HepG2 (cell line): ENCODE measurements around the gene CAP2. TPM values are rescaled to one million over a fixed set of nuclear protein-coding genes. Genes with fewer than 3 reads are reported as not detected.
A peak's percentile ranks its signal among the peaks of the same experiment; 100 is the strongest.

Experiments used
- ATAC-seq: fragments of 200-7000 bp; cut with Tn5 transposase; 3 replicates; pipeline ENCODE4 v1.9.1; 2020; ENCODE audit warnings: mild to moderate bottlenecking, moderate library complexity
- BruUV-seq: library from RNA; stranded (reverse); fragments of 400-500 nt; replicated peaks from 2 replicates; lab custom pipeline; 2021; lab: Mats Ljungman, UMichigan
- CTCF ChIA-PET: fragments of 300-600 bp; formaldehyde crosslinking; extraction: SDS; loops from one replicate; lab custom pipeline; 2021; ENCODE audit warnings: low total read pairs, inconsistent platforms, low intra/inter-chr PET ratio; lab: Yijun Ruan, JAX
- POLR2A ChIA-PET: fragments of 350-600 bp; sonication (Branson Sonifier 250); formaldehyde crosslinking; loops from one replicate; lab custom pipeline; 2020; ENCODE audit warnings: antibody characterized with exemption, inconsistent platforms; lab: Yijun Ruan, JAX
- DNase-seq: peaks from one replicate; pipeline ENCODE4 v3.0.0-alpha.2; 2015; ENCODE audit warnings: low spot score
- FAIRE-seq: peaks from 3 replicates; lab custom pipeline; 2011; peaks lifted over from hg19 to GRCh38; lab: Jason Lieb, UNC
- H2AFZ ChIP-seq: one replicate; pipeline ENCODE4 v1.6.1; 2011; ENCODE audit warnings: low read length, inconsistent platforms
- H3K27ac ChIP-seq: fragments of 300-600 bp; 3 replicates; pipeline ENCODE4 v1.8.0; 2011; ENCODE audit warnings: mixed run types, mild to moderate bottlenecking, mixed read lengths, low read length, inconsistent platforms; ENCODE audit not compliant: insufficient read depth; ENCODE audit errors: extremely low read length
- H3K27me3 ChIP-seq, 2 experiments: fragments of 200-600 bp in 1 of 2; 2 replicates in 1 of 2; 3 replicates in 1 of 2; pipeline versions ENCODE4 v1.6.0 to v1.8.0; 2011; ENCODE audit warnings: low read length in 2 of 2, mild to moderate bottlenecking in 2 of 2, moderate library complexity in 2 of 2, inconsistent platforms in 1 of 2; ENCODE audit not compliant: insufficient read depth in 2 of 2, control insufficient read depth in 1 of 2
- H3K36me3 ChIP-seq, 2 experiments: fragments of 200-600 bp in 1 of 2; replicated peaks in 1 of 2; 2 replicates in 1 of 2; 3 replicates in 1 of 2; pipeline versions ENCODE4 v1.5.1 to v1.8.0; 2011; ENCODE audit warnings: low read length in 2 of 2, inconsistent platforms in 1 of 2; ENCODE audit not compliant: insufficient read depth in 2 of 2, control insufficient read depth in 1 of 2
- H3K4me1 ChIP-seq: 2 replicates; pipeline ENCODE4 v1.5.1; 2012; ENCODE audit warnings: low read length, inconsistent platforms; ENCODE audit not compliant: insufficient read depth
- H3K4me2 ChIP-seq: 2 replicates; pipeline ENCODE4 v1.6.0; 2011; ENCODE audit warnings: low read depth, low read length, inconsistent platforms
- H3K4me3 ChIP-seq, 3 experiments: fragments of 200-600 bp in 1 of 3; sonication (generic), shearing (Covaris generic) in 1 of 3; replicated peaks in 1 of 3; 2 replicates each; pipeline ENCODE4 v1.5.1; 2011 to 2016; ENCODE audit warnings: low read length in 3 of 3, inconsistent platforms in 2 of 3, low read depth in 2 of 3, mild to moderate bottlenecking in 2 of 3, control low read depth in 1 of 3, mixed read lengths in 1 of 3; ENCODE audit not compliant: insufficient read depth in 1 of 3
- H3K79me2 ChIP-seq: one replicate; pipeline ENCODE4 v1.6.1; 2011; ENCODE audit warnings: low read length, inconsistent platforms; ENCODE audit not compliant: insufficient read depth
- H3K9ac ChIP-seq: 2 replicates; pipeline ENCODE4 v1.6.0; 2011; ENCODE audit warnings: mild to moderate bottlenecking, low read depth, low read length, inconsistent platforms; ENCODE audit not compliant: insufficient read depth
- H3K9me3 ChIP-seq: 2 replicates; pipeline ENCODE4 v1.5.1; 2012; ENCODE audit warnings: mild to moderate bottlenecking, low read length
- H4K20me1 ChIP-seq: 2 replicates; pipeline ENCODE4 v1.6.0; 2011; ENCODE audit warnings: inconsistent platforms, mild to moderate bottlenecking, low read length, moderate library complexity; ENCODE audit not compliant: insufficient read depth
- ATF7-NPFF ChIP-seq: sonication (generic); formaldehyde crosslinking; IDR thresholded peaks from 2 replicates; pipeline ENCODE4 v1.8.1; 2023; ENCODE audit warnings: mild to moderate bottlenecking, low read depth, missing genetic modification reagents, moderate library complexity
- EZH2 ChIP-seq: conservative IDR thresholded peaks from 2 replicates; pipeline ENCODE4 v1.6.1; 2012; ENCODE audit warnings: mild to moderate bottlenecking, low read depth, low read length, moderate library complexity
- GATAD1 ChIP-seq: IDR thresholded peaks from 2 replicates; pipeline ENCODE4 v1.6.1; 2016; ENCODE audit warnings: missing genetic modification reagents, missing compliant biosample characterization
- HDAC1 ChIP-seq: sonication (generic); formaldehyde crosslinking; IDR thresholded peaks from 2 replicates; pipeline ENCODE4 v1.5.1; 2020; ENCODE audit warnings: mild to moderate bottlenecking, missing genetic modification reagents
- RFXANK ChIP-seq: IDR thresholded peaks from 2 replicates; pipeline ENCODE4 v1.6.1; 2016
- SOX6 ChIP-seq, 2 experiments: fragments of 450-650 bp in 1 of 2; sonication (generic) in 1 of 2; formaldehyde crosslinking in 1 of 2; IDR thresholded peaks; 2 replicates each; pipeline versions ENCODE4 v1.4.0 to v1.6.1; 2017 to 2020; ENCODE audit warnings: antibody characterized with exemption in 1 of 2, mild to moderate bottlenecking in 1 of 2, missing genetic modification reagents in 1 of 2
- XBP1 ChIP-seq: sonication (generic); formaldehyde crosslinking; IDR thresholded peaks from 2 replicates; pipeline ENCODE4 v1.5.0; 2020; ENCODE audit warnings: missing genetic modification reagents
- YEATS4 ChIP-seq: sonication (generic); formaldehyde crosslinking; IDR thresholded peaks from 2 replicates; pipeline ENCODE4 v1.4.0; 2020; ENCODE audit warnings: missing genetic modification reagents, borderline replicate concordance
- ZBTB42 ChIP-seq: sonication (generic); formaldehyde crosslinking; IDR thresholded peaks from 2 replicates; pipeline ENCODE4 v1.5.0; 2020; ENCODE audit warnings: mild to moderate bottlenecking, missing genetic modification reagents
- ZNF317 ChIP-seq: sonication (generic); formaldehyde crosslinking; IDR thresholded peaks from 2 replicates; pipeline ENCODE4 v1.5.0; 2020; ENCODE audit warnings: mild to moderate bottlenecking, missing genetic modification reagents
- ZNF704 ChIP-seq: sonication (generic); formaldehyde crosslinking; IDR thresholded peaks from 2 replicates; pipeline ENCODE4 v1.8.1; 2023; ENCODE audit warnings: mild to moderate bottlenecking, inconsistent platforms, moderate library complexity, missing genetic modification reagents, borderline replicate concordance
- ZNF773 ChIP-seq: sonication (generic); formaldehyde crosslinking; IDR thresholded peaks from 2 replicates; pipeline ENCODE4 v1.4.0; 2020; ENCODE audit warnings: missing genetic modification reagents, borderline replicate concordance
- ZNF775 ChIP-seq: sonication (generic); formaldehyde crosslinking; IDR thresholded peaks from 2 replicates; pipeline ENCODE4 v1.4.0; 2020; ENCODE audit warnings: missing genetic modification reagents, mild to moderate bottlenecking, moderate library complexity, borderline replicate concordance
- ZNF776 ChIP-seq: sonication (generic); formaldehyde crosslinking; IDR thresholded peaks from 2 replicates; pipeline ENCODE4 v1.4.0; 2020; ENCODE audit warnings: mild to moderate bottlenecking, missing genetic modification reagents
- ZSCAN31 ChIP-seq: sonication (generic); formaldehyde crosslinking; IDR thresholded peaks from 2 replicates; pipeline ENCODE4 v1.5.0; 2020; ENCODE audit warnings: low read depth, mild to moderate bottlenecking, missing genetic modification reagents
- WGBS: methylation state at CpG from one replicate; pipeline ENCODE4 v1.1.6; 2017; ENCODE audit warnings: low lambda C conversion rate; 5-methylcytosine and 5-hydroxymethylcytosine counted together
- in situ Hi-C: cut with HindIII; loops from 2 replicates; pipeline ENCODE4 v1.10.0; 2017; ENCODE audit warnings: low pct_unique_long_range_greater_than_20kb; ENCODE audit not compliant: extremely low pct_ligation_motif_present
- intact Hi-C: fragments of 100-400 bp; cut with micrococcal nuclease; formaldehyde crosslinking; loops from one replicate; pipeline ENCODE4 v1.10.0; 2022; ENCODE audit not compliant: unreplicated experiment
- polyA plus RNA-seq, 8 experiments: library from polyadenylated mRNA; depleted of rRNA in 3 of 8; stranded (reverse) in 7 of 8; unstranded in 1 of 8; fragments of >200 nt; fragmentation: Illumina TruSeq in 4 of 8; extraction: Trizol in 4 of 8; gene quantifications; 2 replicates each; pipeline versions ENCODE4 v1.2.1 to v1.2.3, GENCODE V29; 2011 to 2016; ENCODE audit warnings: low read depth in 4 of 8, missing spikeins in 1 of 8, mixed read lengths in 1 of 8; ENCODE audit not compliant: insufficient read depth in 1 of 8
- total RNA-seq, 5 experiments: library from RNA; depleted of rRNA; stranded (reverse); fragments of >200 nt; fragmentation: Illumina TruSeq; extraction: Trizol; gene quantifications; 2 replicates each; pipeline ENCODE4 v1.2.3, GENCODE V29; 2016; ENCODE audit warnings: low read depth in 1 of 5

CAP2 gene
- total and polyA plus RNA-seq, 2 of the 13 experiments (the other 11 are each of a cell fraction or from before 2014, with no cell fraction given): 7.9 to 53.1 TPM

- no peak overlapping the region for H2AFZ ChIP-seq
- H3K9me3 ChIP-seq: no peaks in the 10 kb centered on the region
- peaks cover 56% of the 10 kb centered on the region for H3K4me1 ChIP-seq
- H3K27me3 ChIP-seq: no peaks in the 10 kb centered on the region
- H3K4me2 ChIP-seq: no peak overlapping the region
- no peak overlapping the region for H3K27ac ChIP-seq
- POLR2A ChIA-PET: no interaction called here
- no peak for ATAC-seq
- CTCF ChIA-PET: no interaction called here
- in situ Hi-C loops (no loop called here), intact Hi-C loops (no loop called here)
- no peaks in the 10 kb centered on the region for H4K20me1 ChIP-seq
- DNase-seq: no peak
- 0 out of 2 replicates have a peak, but pooled peaks have one; percentile 38 for TF ChIP-seq ZNF317 (CRISPR knock-in tag)
- no peak for TF ChIP-seq RFXANK
- TF ChIP-seq ZNF704: no peak
- TF ChIP-seq, all 625 proteins: peak for 1
- Histone ChIP-seq H3K4me3 (no peak overlapping the region), H3K36me3 (no peaks in the 10 kb centered on the region), H3K9ac (no peak overlapping the region), H3K79me2 (no peaks in the 10 kb centered on the region)
- no peak for FAIRE-seq
- 73% methylated on average over 4 of the region's 4 CpGs for WGBS
- BruUV-seq: no TSS peak
Observed at GRCh38 chr6:17360564-17360963, 32.8 kb upstream of the CAP2 start.

- Histone ChIP-seq H3K4me3 (no peak overlapping the region), H3K36me3 (no peaks in the 10 kb centered on the region), H3K4me2 (no peak overlapping the region), H3K9ac (no peak overlapping the region), H4K20me1 (no peaks in the 10 kb centered on the region), H3K27ac (no peak overlapping the region), H3K27me3 (no peaks in the 10 kb centered on the region), H3K4me1 (peaks cover 55% of the 10 kb centered on the region), H3K79me2 (no peaks in the 10 kb centered on the region), H2AFZ (no peak overlapping the region), H3K9me3 (no peaks in the 10 kb centered on the region)
- in situ Hi-C loops (no loop called here), intact Hi-C loops (no loop called here)
- ChIA-PET POLR2A (no interaction called here), CTCF (no interaction called here)
- no TSS peak for BruUV-seq
- TF ChIP-seq EZH2: no peak
- TF ChIP-seq ZNF773 (CRISPR knock-in tag): no peak
- TF ChIP-seq HDAC1 (CRISPR knock-in tag): no peak
- no peak for TF ChIP-seq XBP1 (CRISPR knock-in tag)
- no peak for TF ChIP-seq ZNF776 (CRISPR knock-in tag)
- no peak for TF ChIP-seq YEATS4
- TF ChIP-seq ATF7-NPFF (CRISPR knock-in tag): no peak
- no peak for TF ChIP-seq SOX6 (IDR thresholded peaks at IDR 0.05)
- TF ChIP-seq SOX6 (CRISPR knock-in tag; IDR thresholded peaks at IDR 0.05): no peak
- TF ChIP-seq ZSCAN31 (CRISPR knock-in tag): no peak
- TF ChIP-seq GATAD1 (CRISPR knock-in tag): no peak
- TF ChIP-seq ZNF775 (CRISPR knock-in tag): no peak
- no peak for TF ChIP-seq ZBTB42
- no peak for ATAC-seq
- WGBS: 62% methylated on average over 3 of the region's 3 CpGs
- no peak for FAIRE-seq
- no peak for DNase-seq
Observed at GRCh38 chr6:17361013-17361412, 32.4 kb upstream of the CAP2 start.
